Fibroblast of the aortic adventitia (primary cell): ENCODE measurements around the gene OR51D1. TPM values are rescaled to one million over a fixed set of nuclear protein-coding genes. Genes with fewer than 3 reads are reported as not detected.

Source experiments
- DNase-seq: peaks from one replicate; pipeline ENCODE4 v3.0.0-alpha.2; 2010; ENCODE audit warnings: low read depth
- H3K4me3 ChIP-seq: 2 replicates; pipeline ENCODE4 v1.5.1; 2011; ENCODE audit warnings: low read depth, mild to moderate bottlenecking, control low read depth, low read length, moderate library complexity
- total RNA-seq: library from RNA; depleted of rRNA; stranded (reverse); fragments of >200 nt; gene quantifications from 2 replicates; pipeline ENCODE4 v1.2.3, GENCODE V29; 2012; ENCODE audit warnings: low replicate concordance
- TF ChIP-seq, protein P1 (sequence below): IDR thresholded peaks from 2 replicates; pipeline ENCODE4 v1.5.1; 2011; ENCODE audit warnings: mild to moderate bottlenecking, low read length, control low read depth, inconsistent platforms; ENCODE audit not compliant: insufficient read depth

OR51D1 gene
- total RNA-seq, 1 donor = not detected

- no peak overlapping the region for H3K4me3 ChIP-seq
- TF ChIP-seq, protein P1, sequence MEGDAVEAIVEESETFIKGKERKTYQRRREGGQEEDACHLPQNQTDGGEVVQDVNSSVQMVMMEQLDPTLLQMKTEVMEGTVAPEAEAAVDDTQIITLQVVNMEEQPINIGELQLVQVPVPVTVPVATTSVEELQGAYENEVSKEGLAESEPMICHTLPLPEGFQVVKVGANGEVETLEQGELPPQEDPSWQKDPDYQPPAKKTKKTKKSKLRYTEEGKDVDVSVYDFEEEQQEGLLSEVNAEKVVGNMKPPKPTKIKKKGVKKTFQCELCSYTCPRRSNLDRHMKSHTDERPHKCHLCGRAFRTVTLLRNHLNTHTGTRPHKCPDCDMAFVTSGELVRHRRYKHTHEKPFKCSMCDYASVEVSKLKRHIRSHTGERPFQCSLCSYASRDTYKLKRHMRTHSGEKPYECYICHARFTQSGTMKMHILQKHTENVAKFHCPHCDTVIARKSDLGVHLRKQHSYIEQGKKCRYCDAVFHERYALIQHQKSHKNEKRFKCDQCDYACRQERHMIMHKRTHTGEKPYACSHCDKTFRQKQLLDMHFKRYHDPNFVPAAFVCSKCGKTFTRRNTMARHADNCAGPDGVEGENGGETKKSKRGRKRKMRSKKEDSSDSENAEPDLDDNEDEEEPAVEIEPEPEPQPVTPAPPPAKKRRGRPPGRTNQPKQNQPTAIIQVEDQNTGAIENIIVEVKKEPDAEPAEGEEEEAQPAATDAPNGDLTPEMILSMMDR = no peak
- no peak for DNase-seq
These were observed 26.9 kb downstream of the OR51D1 start for GRCh38 chr11:4664183-4664582.

- TF ChIP-seq, protein P1 = no peak
- H3K4me3 ChIP-seq = no peak overlapping the region
- no peak for DNase-seq
These were observed 27.5 kb downstream of the OR51D1 start for GRCh38 chr11:4664786-4665185.

- no peak overlapping the region for H3K4me3 ChIP-seq
- DNase-seq = no peak
- TF ChIP-seq, protein P1 = no peak
These were observed 28.1 kb downstream of the OR51D1 start for GRCh38 chr11:4665424-4665823.

- TF ChIP-seq, protein P1 = no peak
- H3K4me3 ChIP-seq = no peak overlapping the region
- no peak for DNase-seq
These were observed 34.5 kb downstream of the OR51D1 start for GRCh38 chr11:4671741-4672140.

GRCh38 chr11:4672470-4672869, 35.2 kb downstream of the OR51D1 start:
- H3K4me3 ChIP-seq = no peak overlapping the region
- TF ChIP-seq, protein P1 = no peak
- DNase-seq = no peak

GRCh38 chr11:4673781-4674180, 36.5 kb downstream of the OR51D1 start:
- no peak for DNase-seq
- TF ChIP-seq, protein P1 = no peak
- no peak overlapping the region for H3K4me3 ChIP-seq

- H3K4me3 ChIP-seq = no peak overlapping the region
- TF ChIP-seq, protein P1 = no peak
- DNase-seq = no peak
These were observed 40.7 kb downstream of the OR51D1 start for GRCh38 chr11:4677948-4678347.
